Measurements from ENCODE around the gene LCA5L.
A peak's percentile ranks its signal among the peaks of the same experiment; 100 is the strongest.
"Not testable (repeated sequence)": the region's sequence is repeated elsewhere in the genome, so short reads cannot be mapped to it uniquely, and the experiment has no call there.

Gene LCA5L

GRCh38 chr21:39386899-39387298 is 58.7 kb downstream of the LCA5L start:
- DNase-seq = no peak

- no peak for DNase-seq
Observed at GRCh38 chr21:39386194-39386593, 59.4 kb downstream of the LCA5L start.

GRCh38 chr21:39385299-39386145 is 60.1 kb downstream of the LCA5L start:
- peak; percentile 76 for DNase-seq

- DNase-seq = no peak
Observed at GRCh38 chr21:39384674-39385298, 60.8 kb downstream of the LCA5L start.

- not testable (repeated sequence) for DNase-seq
Observed at GRCh38 chr21:39382096-39382495, 63.5 kb downstream of the LCA5L start.

- DNase-seq = no peak
Observed at GRCh38 chr21:39381009-39381408, 64.6 kb downstream of the LCA5L start.

GRCh38 chr21:39379986-39380891 is 65.3 kb downstream of the LCA5L start:
- peak; percentile 94 for DNase-seq

- DNase-seq = no peak
Observed at GRCh38 chr21:39377444-39378050, 68.0 kb downstream of the LCA5L start.

GRCh38 chr21:39375446-39375845 is 70.1 kb downstream of the LCA5L start:
- no peak for DNase-seq

GRCh38 chr21:39374046-39374445 is 71.5 kb downstream of the LCA5L start:
- no peak for DNase-seq

GRCh38 chr21:39373634-39374033 is 71.9 kb downstream of the LCA5L start:
- no peak for DNase-seq

- not testable (repeated sequence) for DNase-seq
Observed at GRCh38 chr21:39369896-39370288, 75.7 kb downstream of the LCA5L start.

- DNase-seq = no peak
Observed at GRCh38 chr21:39367783-39368182, 77.8 kb downstream of the LCA5L start.

GRCh38 chr21:39366563-39366962 is 79.0 kb downstream of the LCA5L start:
- no peak for DNase-seq

- DNase-seq = no peak
Observed at GRCh38 chr21:39364949-39365348, 80.6 kb downstream of the LCA5L start.

GRCh38 chr21:39363607-39364555 is 81.7 kb downstream of the LCA5L start:
- no peak for DNase-seq

- DNase-seq = no peak
Observed at GRCh38 chr21:39362733-39363132, 82.8 kb downstream of the LCA5L start.

- no peak for DNase-seq
Observed at GRCh38 chr21:39359382-39359781, 86.2 kb downstream of the LCA5L start.
